NT2/D1 (cell line): ENCODE results near the gene SORL1.

Source experiments
- DNase-seq: peaks from one replicate; pipeline ENCODE4 v3.0.0-alpha.2; 2011; ENCODE audit warnings: low read depth, low spot score
- H3K27me3 ChIP-seq: 2 replicates; pipeline ENCODE4 v1.6.0; 2011; ENCODE audit warnings: mild to moderate bottlenecking; ENCODE audit not compliant: insufficient read length, insufficient read depth
- H3K36me3 ChIP-seq: 2 replicates; pipeline ENCODE4 v1.6.1; 2011; ENCODE audit warnings: mild to moderate bottlenecking, low read length, mixed read lengths; ENCODE audit not compliant: insufficient read depth, insufficient read length
- H3K4me1 ChIP-seq: 2 replicates; pipeline ENCODE4 v1.5.1; 2011; ENCODE audit not compliant: insufficient read depth, insufficient read length
- H3K4me3 ChIP-seq: 2 replicates; pipeline ENCODE4 v1.5.1; 2011; ENCODE audit warnings: low read depth; ENCODE audit not compliant: insufficient read length
- H3K9ac ChIP-seq: 2 replicates; pipeline ENCODE4 v1.6.0; 2011; ENCODE audit warnings: low read depth; ENCODE audit not compliant: insufficient read length
- H3K9me3 ChIP-seq: 2 replicates; pipeline ENCODE4 v1.5.1; 2011; ENCODE audit warnings: mild to moderate bottlenecking, low read length; ENCODE audit not compliant: insufficient read depth
- SUZ12 ChIP-seq: IDR thresholded peaks from 2 replicates; pipeline ENCODE4 v1.6.1; 2011; ENCODE audit not compliant: insufficient read length, insufficient read depth; ENCODE audit errors: extremely low read depth
- YY1 ChIP-seq: IDR thresholded peaks from 2 replicates; pipeline ENCODE4 v1.6.1; 2011; ENCODE audit not compliant: insufficient read length, insufficient read depth
- ZNF274 ChIP-seq: IDR thresholded peaks from 2 replicates; pipeline ENCODE4 v1.6.1; 2011; ENCODE audit warnings: mild to moderate bottlenecking, low read depth, low read length

SORL1 gene

GRCh38 chr11:121456151-121456550 is 4.0 kb downstream of the SORL1 start:
- H3K27me3 ChIP-seq: peaks cover 4% of the 10 kb centered on the region

GRCh38 chr11:121456816-121457431 is 4.8 kb downstream of the SORL1 start:
- Histone ChIP-seq H3K36me3 (no peaks in the 10 kb centered on the region), H3K27me3 (no peaks in the 10 kb centered on the region), H3K9me3 (no peaks in the 10 kb centered on the region), H3K4me3 (no peak overlapping the region), H3K9ac (no peak overlapping the region), H3K4me1 (peaks cover 2% of the 10 kb centered on the region)
- DNase-seq: no peak
- TF ChIP-seq YY1 (no peak), SUZ12 (no peak), ZNF274 (no peak)

More at GRCh38 chr11:121456151-121456550, 4.0 kb downstream of the SORL1 start:
- Histone ChIP-seq H3K9me3 (no peaks in the 10 kb centered on the region), H3K9ac (no peak overlapping the region), H3K4me1 (peaks cover 2% of the 10 kb centered on the region), H3K4me3 (no peak overlapping the region), H3K36me3 (no peaks in the 10 kb centered on the region)
- no peak for DNase-seq
- TF ChIP-seq ZNF274 (no peak), YY1 (no peak)

GRCh38 chr11:121458551-121458950 is 6.4 kb downstream of the SORL1 start:
- no peak overlapping the region for H3K9ac ChIP-seq

GRCh38 chr11:121459413-121460017 is 7.4 kb downstream of the SORL1 start:
- Histone ChIP-seq H3K9ac (no peak overlapping the region), H3K4me1 (peaks cover 3% of the 10 kb centered on the region), H3K27me3 (no peaks in the 10 kb centered on the region), H3K4me3 (no peak overlapping the region), H3K9me3 (no peaks in the 10 kb centered on the region), H3K36me3 (no peaks in the 10 kb centered on the region)
- no peak for DNase-seq
- no peak for TF ChIP-seq YY1
- no peak for TF ChIP-seq ZNF274
- TF ChIP-seq SUZ12: no peak

More at GRCh38 chr11:121458551-121458950, 6.4 kb downstream of the SORL1 start:
- Histone ChIP-seq H3K9me3 (no peaks in the 10 kb centered on the region), H3K27me3 (no peaks in the 10 kb centered on the region), H3K4me1 (peaks cover 2% of the 10 kb centered on the region), H3K4me3 (no peak overlapping the region), H3K36me3 (no peaks in the 10 kb centered on the region)
- no peak for DNase-seq
- TF ChIP-seq SUZ12 (no peak), YY1 (no peak), ZNF274 (no peak)

- no peaks in the 10 kb centered on the region for H3K9me3 ChIP-seq
- H3K4me1 ChIP-seq: peaks cover 6% of the 10 kb centered on the region
- TF ChIP-seq YY1 (no peak), ZNF274 (no peak), SUZ12 (no peak)
- H3K9ac ChIP-seq: no peak overlapping the region
- H3K36me3 ChIP-seq: no peaks in the 10 kb centered on the region
- H3K4me3 ChIP-seq: no peak overlapping the region
- H3K27me3 ChIP-seq: no peaks in the 10 kb centered on the region
- DNase-seq: no peak
Observed at GRCh38 chr11:121460941-121461514, 8.9 kb downstream of the SORL1 start.

- peaks cover 9% of the 10 kb centered on the region for H3K4me1 ChIP-seq
- no peaks in the 10 kb centered on the region for H3K27me3 ChIP-seq
- no peaks in the 10 kb centered on the region for H3K36me3 ChIP-seq
- no peak overlapping the region for H3K4me3 ChIP-seq
- no peak overlapping the region for H3K9ac ChIP-seq
- no peaks in the 10 kb centered on the region for H3K9me3 ChIP-seq
- DNase-seq: no peak
- TF ChIP-seq ZNF274: no peak
- TF ChIP-seq SUZ12: no peak
- TF ChIP-seq YY1: no peak
Observed at GRCh38 chr11:121461843-121462242, 9.7 kb downstream of the SORL1 start.

- H3K27me3 ChIP-seq: no peaks in the 10 kb centered on the region
- no peak for DNase-seq
- H3K36me3 ChIP-seq: no peaks in the 10 kb centered on the region
- TF ChIP-seq YY1: no peak
- no peak for TF ChIP-seq ZNF274
- TF ChIP-seq SUZ12: no peak
- H3K9me3 ChIP-seq: no peaks in the 10 kb centered on the region
- H3K4me1 ChIP-seq: peaks cover 11% of the 10 kb centered on the region
- no peak overlapping the region for H3K9ac ChIP-seq
- no peak overlapping the region for H3K4me3 ChIP-seq
Observed at GRCh38 chr11:121463689-121464335, 11.7 kb downstream of the SORL1 start.
